Measurements from ENCODE around the gene CCRL2.
"Not testable (repeated sequence)": the region's sequence is repeated elsewhere in the genome, so short reads cannot be mapped to it uniquely, and the experiment has no call there.

Gene CCRL2

GRCh38 chr3:46402902-46403301, 4.2 kb upstream of the CCRL2 start:
- DNase-seq (ENCODE audit: low read depth in 2 of 2), result not testable (repeated sequence)

- DNase-seq (ENCODE audit: low read depth in 2 of 2), result no peak
Measured at GRCh38 chr3:46405301-46406019, 1.6 kb upstream of the CCRL2 start.

- DNase-seq (ENCODE audit: low read depth in 2 of 2), result no peak
Measured at GRCh38 chr3:46406443-46406787, 644 bp upstream of the CCRL2 start.

- DNase-seq (ENCODE audit: low read depth in 2 of 2), result no peak
Measured at GRCh38 chr3:46407970-46408369, 911 bp downstream of the CCRL2 start.

- DNase-seq (ENCODE audit: low read depth in 2 of 2), result no peak
Measured at GRCh38 chr3:46408853-46409252, 1.8 kb downstream of the CCRL2 start.

GRCh38 chr3:46409739-46410489, 2.9 kb downstream of the CCRL2 start:
- DNase-seq (ENCODE audit: low read depth in 2 of 2), result no peak

GRCh38 chr3:46410669-46411068, 3.6 kb downstream of the CCRL2 start:
- no peak for DNase-seq (ENCODE audit: low read depth in 2 of 2)

GRCh38 chr3:46411271-46411670, 4.2 kb downstream of the CCRL2 start:
- no peak for DNase-seq (ENCODE audit: low read depth in 2 of 2)

- no peak for DNase-seq (ENCODE audit: low read depth in 2 of 2)
Measured at GRCh38 chr3:46412786-46413298, 5.8 kb downstream of the CCRL2 start.

GRCh38 chr3:46413951-46414350, 6.9 kb downstream of the CCRL2 start:
- DNase-seq (ENCODE audit: low read depth in 2 of 2), result no peak

GRCh38 chr3:46414739-46415138, 7.7 kb downstream of the CCRL2 start:
- no peak for DNase-seq (ENCODE audit: low read depth in 2 of 2)

- no peak for DNase-seq (ENCODE audit: low read depth in 2 of 2)
Measured at GRCh38 chr3:46416125-46416810, 9.2 kb downstream of the CCRL2 start.

- no peak for DNase-seq (ENCODE audit: low read depth in 2 of 2)
Measured at GRCh38 chr3:46416811-46417510, 9.9 kb downstream of the CCRL2 start.

GRCh38 chr3:46417841-46418611, 11.0 kb downstream of the CCRL2 start:
- DNase-seq (ENCODE audit: low read depth in 2 of 2), result no peak

- DNase-seq (ENCODE audit: low read depth in 2 of 2), result no peak
Measured at GRCh38 chr3:46419816-46420215, 12.8 kb downstream of the CCRL2 start.

- DNase-seq (ENCODE audit: low read depth in 2 of 2), result no peak
Measured at GRCh38 chr3:46420931-46421330, 13.9 kb downstream of the CCRL2 start.

- DNase-seq (ENCODE audit: low read depth in 2 of 2), result no peak
Measured at GRCh38 chr3:46422617-46423016, 15.6 kb downstream of the CCRL2 start.

GRCh38 chr3:46423588-46423987, 16.5 kb downstream of the CCRL2 start:
- no peak for DNase-seq (ENCODE audit: low read depth in 2 of 2)

GRCh38 chr3:46426476-46426875, 19.4 kb downstream of the CCRL2 start:
- DNase-seq (ENCODE audit: low read depth in 2 of 2), result not testable (repeated sequence)

- not testable (repeated sequence) for DNase-seq (ENCODE audit: low read depth in 2 of 2)
Measured at GRCh38 chr3:46427404-46427803, 20.3 kb downstream of the CCRL2 start.

All from stimulated activated CD8-positive, alpha-beta memory T cell treated with anti-CD3 and anti-CD28 coated beads, Interleukin-2, amount 100 ng/mL, for 48 hours (primary cell).